HUES6 (cell line): ENCODE measurements around the gene UVRAG.

ENCODE experiments used
- H3K27ac ChIP-seq: 2 replicates; pipeline ENCODE4 v1.7.0; 2013; ENCODE audit warnings: low read depth, mild to moderate bottlenecking, low read length, inconsistent platforms
- H3K27me3 ChIP-seq: 2 replicates; pipeline ENCODE4 v1.6.1; 2013; ENCODE audit warnings: low read length; ENCODE audit not compliant: control insufficient read depth, insufficient read depth
- H3K36me3 ChIP-seq: 2 replicates; pipeline ENCODE4 v1.6.1; 2013; ENCODE audit warnings: low read length; ENCODE audit not compliant: control insufficient read depth, insufficient read depth
- H3K4me1 ChIP-seq: 2 replicates; pipeline ENCODE4 v1.6.1; 2013; ENCODE audit warnings: low read length; ENCODE audit not compliant: control insufficient read depth, insufficient read depth
- H3K4me3 ChIP-seq: 2 replicates; pipeline ENCODE4 v1.5.1; 2013; ENCODE audit warnings: low read depth, low read length
- H3K9ac ChIP-seq: one replicate; pipeline ENCODE4 v1.6.1; 2013; ENCODE audit warnings: mild to moderate bottlenecking, low read length
- H3K9me3 ChIP-seq: 2 replicates; pipeline ENCODE4 v1.6.1; 2013; ENCODE audit warnings: low read depth, low read length; ENCODE audit not compliant: control insufficient read depth, insufficient read depth

The UVRAG gene

DNA sequence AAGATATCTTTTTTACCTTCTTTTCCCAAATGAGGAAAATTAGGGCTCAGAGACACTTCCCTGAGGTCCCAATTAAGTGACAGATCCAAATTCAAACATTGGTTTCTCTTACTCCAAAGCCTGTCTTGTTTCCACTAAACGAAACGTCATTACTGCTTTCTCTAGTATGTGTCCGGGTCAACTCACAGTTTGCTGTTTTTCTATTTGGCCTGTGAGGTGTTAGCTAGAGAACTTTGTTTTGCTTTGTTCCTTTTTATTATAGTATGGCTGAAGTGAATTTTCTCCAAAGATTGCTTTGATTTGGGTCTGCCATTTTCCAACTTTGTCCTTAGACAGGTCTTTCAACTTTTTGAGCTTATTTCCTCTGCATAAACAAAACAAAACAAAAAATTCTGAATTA lies 179.6 kb downstream of the UVRAG start:
- no peak overlapping the region for H3K4me3 ChIP-seq
- H3K27me3 ChIP-seq = no peaks in the 10 kb centered on the region
- no peaks in the 10 kb centered on the region for H3K4me1 ChIP-seq
- no peak overlapping the region for H3K9ac ChIP-seq
- peaks cover 2% of the 10 kb centered on the region; the same call in 1 of the 2 replicates for H3K36me3 ChIP-seq
- H3K9me3 ChIP-seq = no peaks in the 10 kb centered on the region
- H3K27ac ChIP-seq = no peak overlapping the region

DNA sequence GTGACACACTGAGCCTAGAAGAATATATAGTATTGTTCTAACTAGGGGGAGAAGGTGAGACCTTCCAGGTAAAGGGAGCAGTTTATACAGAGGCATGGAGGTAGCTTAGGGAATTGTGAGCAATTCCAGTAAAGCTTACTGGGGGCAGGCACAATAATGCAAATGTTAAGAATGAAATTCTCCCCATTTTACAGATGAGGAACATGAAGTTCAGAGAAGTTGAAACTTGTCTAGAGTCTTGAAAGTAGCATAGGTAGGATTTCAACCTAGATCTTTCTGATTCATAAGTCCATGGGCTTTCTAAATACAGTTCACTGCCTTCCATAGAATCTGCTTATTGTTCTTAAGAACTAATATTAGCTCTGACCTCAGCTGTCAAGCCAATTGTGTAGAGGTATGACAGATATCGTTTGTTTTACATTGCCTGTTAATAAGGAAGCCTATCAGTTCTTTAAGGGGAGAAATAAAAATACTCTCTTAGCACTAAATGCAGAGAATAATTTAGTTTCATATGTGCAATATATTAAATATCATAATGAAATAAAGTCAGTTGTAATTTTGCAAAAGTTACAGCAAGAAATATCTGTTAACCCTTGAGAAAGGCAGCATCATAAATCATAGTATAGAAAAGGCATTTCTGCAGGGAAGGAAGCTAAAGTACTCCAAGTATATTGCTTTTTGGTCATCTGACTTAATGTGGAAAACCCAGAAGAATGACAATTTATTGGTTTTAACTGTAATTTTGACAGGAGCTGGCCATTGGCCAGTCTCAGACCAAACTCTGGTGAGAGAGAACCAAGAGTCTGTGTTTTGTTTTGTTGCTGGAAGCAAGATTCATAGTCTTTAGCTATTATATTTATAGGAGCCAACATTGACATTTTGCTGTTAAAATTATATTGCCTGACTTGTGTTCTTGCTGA lies 181.8 kb downstream of the UVRAG start:
- no peak overlapping the region for H3K27ac ChIP-seq
- no peaks in the 10 kb centered on the region for H3K27me3 ChIP-seq

DNA sequence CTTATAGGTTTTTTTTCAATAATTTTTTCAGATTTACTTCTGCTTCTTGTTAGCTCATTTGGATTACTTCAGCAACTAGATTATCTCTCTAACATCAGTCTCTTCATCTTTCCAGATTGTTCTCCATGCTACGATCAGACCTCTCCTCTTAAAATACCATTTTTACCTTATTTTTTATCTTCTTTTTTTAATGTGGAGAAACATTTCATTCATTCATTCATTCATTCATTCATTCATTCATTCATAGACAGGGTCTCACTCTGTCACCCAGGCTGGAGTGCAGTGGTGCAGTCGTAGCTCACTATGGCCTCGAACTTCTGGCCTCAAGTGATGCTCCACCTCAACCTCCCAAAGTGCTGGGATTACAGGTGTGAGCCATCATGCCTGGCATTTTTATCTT lies 189.4 kb downstream of the UVRAG start:
- no peak overlapping the region for H3K4me3 ChIP-seq
- H3K27me3 ChIP-seq = no peaks in the 10 kb centered on the region
- no peak overlapping the region for H3K27ac ChIP-seq
- no peaks in the 10 kb centered on the region for H3K9me3 ChIP-seq
- H3K4me1 ChIP-seq = no peaks in the 10 kb centered on the region
- no peak overlapping the region for H3K9ac ChIP-seq
- H3K36me3 ChIP-seq = peaks cover 58% of the 10 kb centered on the region

More for the DNA sequence above, 181.8 kb downstream of the UVRAG start:
- H3K9me3 ChIP-seq = no peaks in the 10 kb centered on the region
- H3K4me1 ChIP-seq = no peaks in the 10 kb centered on the region
- H3K36me3 ChIP-seq = peaks cover 13% of the 10 kb centered on the region
- no peak overlapping the region for H3K9ac ChIP-seq
- H3K4me3 ChIP-seq = no peak overlapping the region

DNA sequence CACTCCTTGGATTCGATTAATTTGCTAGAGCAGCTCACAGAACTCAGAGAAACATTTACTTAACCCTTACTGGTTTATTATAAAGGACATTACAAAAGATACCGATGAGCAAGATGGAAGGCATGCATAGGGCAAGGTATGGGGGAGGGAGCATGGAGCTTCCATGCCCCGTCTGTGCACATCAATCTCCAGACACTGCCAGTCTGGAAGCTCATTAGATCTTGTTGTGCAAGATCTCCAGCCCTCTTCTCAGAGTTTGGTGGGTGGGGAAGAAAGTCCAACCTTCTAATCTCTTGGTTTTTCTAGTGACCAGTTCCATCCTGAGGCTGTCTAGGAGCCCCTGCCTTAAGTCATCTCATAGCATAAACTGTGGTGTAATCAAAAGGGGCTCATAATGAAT lies 190.7 kb downstream of the UVRAG start:
- Histone ChIP-seq H3K27ac (no peak overlapping the region), H3K4me1 (no peaks in the 10 kb centered on the region), H3K4me3 (no peak overlapping the region), H3K27me3 (no peaks in the 10 kb centered on the region), H3K36me3 (peaks cover 57% of the 10 kb centered on the region), H3K9ac (no peak overlapping the region), H3K9me3 (no peaks in the 10 kb centered on the region)

DNA sequence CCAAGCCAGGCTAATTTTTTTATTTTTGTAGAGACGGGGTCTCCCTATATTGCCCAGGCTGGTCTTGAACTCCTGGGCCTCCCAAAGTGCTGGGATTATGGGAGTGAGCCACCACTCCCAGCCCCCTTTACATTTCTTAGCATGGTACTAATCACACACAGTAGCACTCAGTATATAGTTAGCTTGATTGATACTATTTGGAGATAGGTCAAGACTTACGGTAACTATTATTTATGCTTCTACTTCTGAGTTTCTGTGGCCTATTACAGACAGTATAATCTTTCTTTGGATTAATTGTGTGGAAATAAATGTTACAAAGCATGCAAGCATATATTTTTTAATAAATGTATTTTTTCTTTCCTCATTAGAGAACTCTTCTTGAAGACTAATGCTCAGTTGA lies 192.2 kb downstream of the UVRAG start:
- Histone ChIP-seq H3K4me1 (no peaks in the 10 kb centered on the region), H3K9me3 (no peaks in the 10 kb centered on the region), H3K27me3 (no peaks in the 10 kb centered on the region), H3K9ac (no peak overlapping the region), H3K27ac (no peak overlapping the region), H3K36me3 (peaks cover 53% of the 10 kb centered on the region), H3K4me3 (no peak overlapping the region)

DNA sequence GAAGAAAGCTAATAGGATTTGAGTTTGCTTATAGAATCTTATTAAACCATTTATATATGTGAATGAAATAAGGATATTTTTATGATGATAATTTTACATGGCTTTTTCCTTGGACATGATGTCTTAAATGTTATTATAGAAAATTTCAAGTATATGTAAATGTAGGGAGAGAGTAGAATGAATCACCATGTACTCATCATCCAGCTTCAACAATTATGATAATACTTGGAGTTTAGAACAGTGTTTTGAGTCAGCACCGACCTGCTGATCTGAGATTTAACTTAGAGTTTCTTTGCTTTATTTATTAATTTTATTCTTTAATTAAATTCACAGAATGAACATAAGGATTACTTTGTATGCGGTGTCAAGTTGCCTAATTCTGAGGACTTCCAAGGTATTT lies 193.5 kb downstream of the UVRAG start:
- no peaks in the 10 kb centered on the region for H3K9me3 ChIP-seq
- no peaks in the 10 kb centered on the region for H3K4me1 ChIP-seq
- H3K27me3 ChIP-seq = no peaks in the 10 kb centered on the region
- H3K27ac ChIP-seq = no peak overlapping the region
- H3K36me3 ChIP-seq = peaks cover 55% of the 10 kb centered on the region
- H3K4me3 ChIP-seq = no peak overlapping the region
- no peak overlapping the region for H3K9ac ChIP-seq

DNA sequence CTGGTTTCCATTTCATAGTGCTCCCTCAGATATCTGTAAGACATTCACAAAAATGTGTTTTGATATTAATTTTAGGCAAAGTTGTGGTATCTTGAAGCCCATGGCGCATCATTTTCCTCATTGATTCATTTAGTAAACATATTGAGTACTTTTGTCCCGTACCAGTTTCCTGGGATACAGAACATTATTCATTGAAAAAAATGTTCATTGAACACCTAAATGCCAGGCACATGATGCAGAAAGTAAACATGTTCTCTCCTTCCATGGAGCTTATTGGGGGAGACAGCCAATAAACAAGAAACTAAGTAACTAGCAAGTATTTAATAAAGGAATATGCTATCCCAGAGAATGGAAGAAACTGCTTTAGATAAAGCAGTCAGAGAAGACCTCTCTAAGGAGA lies 195.0 kb downstream of the UVRAG start:
- H3K4me1 ChIP-seq = no peaks in the 10 kb centered on the region
- H3K27me3 ChIP-seq = no peaks in the 10 kb centered on the region
- H3K9ac ChIP-seq = no peak overlapping the region
- H3K36me3 ChIP-seq = peaks cover 39% of the 10 kb centered on the region
- no peak overlapping the region for H3K27ac ChIP-seq
- no peak overlapping the region for H3K4me3 ChIP-seq
- no peaks in the 10 kb centered on the region for H3K9me3 ChIP-seq

DNA sequence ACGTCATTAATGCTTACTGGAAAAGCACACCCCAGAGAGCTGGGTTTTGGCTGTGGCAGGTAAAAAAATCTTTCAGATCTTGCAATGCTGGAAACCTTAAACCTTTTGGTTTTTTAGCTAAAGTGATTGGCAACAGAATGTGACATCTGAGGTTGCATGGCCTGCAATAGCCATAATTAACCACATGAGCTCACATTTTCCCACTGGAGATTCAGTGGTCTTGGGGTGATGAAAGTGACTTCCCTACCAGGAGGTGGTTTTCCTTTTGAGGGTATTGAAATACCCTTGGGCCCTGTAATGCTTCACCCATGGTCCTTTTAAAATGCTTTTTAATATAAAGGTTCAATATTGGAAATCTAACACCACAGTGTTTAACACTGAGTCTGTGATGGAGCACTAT lies 198.5 kb downstream of the UVRAG start:
- Histone ChIP-seq H3K27me3 (no peaks in the 10 kb centered on the region), H3K9me3 (no peaks in the 10 kb centered on the region), H3K36me3 (peaks cover 31% of the 10 kb centered on the region), H3K4me1 (no peaks in the 10 kb centered on the region), H3K27ac (no peak overlapping the region), H3K4me3 (no peak overlapping the region), H3K9ac (no peak overlapping the region)

DNA sequence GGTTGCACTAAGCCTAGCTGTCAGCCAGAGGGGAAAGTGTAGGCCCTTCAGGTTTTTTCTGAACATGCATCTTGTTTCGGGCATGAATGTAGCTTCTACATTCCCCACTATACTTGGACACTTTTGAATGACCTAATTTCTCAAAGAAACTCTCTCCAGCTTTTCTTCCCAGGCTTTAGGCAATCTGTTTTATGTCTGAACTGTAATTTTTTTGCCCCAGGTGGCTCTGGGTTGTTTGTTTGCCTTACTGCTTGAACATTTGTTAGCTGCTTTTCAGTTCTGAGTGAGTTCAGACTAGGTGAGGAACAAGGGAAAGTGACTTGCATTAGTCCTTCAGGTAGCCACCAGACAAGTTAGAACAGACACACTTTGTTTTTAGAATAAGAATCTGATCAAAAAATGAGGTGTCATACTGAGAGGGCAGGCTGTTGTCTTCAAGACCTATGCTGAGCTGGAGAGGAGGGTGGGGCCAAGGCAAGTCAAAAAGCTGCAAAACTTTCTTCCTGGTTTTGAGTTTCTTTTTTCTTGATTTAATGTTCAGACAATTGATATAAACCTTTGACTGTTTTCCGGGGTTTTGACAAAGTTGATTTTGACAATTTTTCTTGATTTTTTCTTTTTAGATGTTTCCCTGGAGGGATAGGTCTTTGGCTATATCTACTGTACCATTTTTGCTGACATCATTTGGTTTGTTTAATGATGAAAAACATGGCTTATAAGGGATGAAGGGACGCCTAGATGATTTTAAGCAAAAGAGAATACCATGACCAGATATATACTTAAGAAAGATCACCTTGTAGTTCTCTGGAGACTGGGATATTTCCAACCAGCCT lies 208.4 kb downstream of the UVRAG start:
- no peaks in the 10 kb centered on the region for H3K9me3 ChIP-seq
- no peaks in the 10 kb centered on the region for H3K27me3 ChIP-seq
- no peak overlapping the region for H3K9ac ChIP-seq
- H3K4me3 ChIP-seq = no peak overlapping the region
- H3K36me3 ChIP-seq = peaks cover 11% of the 10 kb centered on the region
- no peaks in the 10 kb centered on the region for H3K4me1 ChIP-seq
- H3K27ac ChIP-seq = 0 out of 2 replicates have a peak overlapping the region, but pooled peaks have one; percentile 21

DNA sequence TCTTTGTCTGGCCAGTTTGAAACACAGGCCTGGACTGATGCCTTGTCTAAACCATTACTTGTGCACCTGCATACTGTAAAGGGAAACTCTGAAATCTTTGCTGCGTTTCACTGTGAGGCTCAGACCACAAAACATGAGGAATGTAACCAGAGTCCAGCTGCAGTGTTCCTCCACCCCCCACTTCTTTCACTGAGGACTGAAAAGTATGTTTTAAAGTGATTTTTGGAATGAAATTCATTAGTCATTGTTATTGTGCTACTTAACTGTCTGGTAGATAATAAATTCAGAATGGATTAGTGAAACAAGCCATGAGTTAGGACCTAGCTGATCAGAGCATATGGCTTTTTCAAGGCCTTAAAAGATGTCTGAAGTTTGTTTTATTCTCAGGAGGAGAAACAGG lies 210.1 kb downstream of the UVRAG start:
- H3K4me3 ChIP-seq = no peak overlapping the region
- H3K9me3 ChIP-seq = no peaks in the 10 kb centered on the region
- H3K4me1 ChIP-seq = no peaks in the 10 kb centered on the region; the same call in 1 of the 2 replicates
- H3K9ac ChIP-seq = no peak overlapping the region
- no peak overlapping the region for H3K27ac ChIP-seq
- peaks cover 1% of the 10 kb centered on the region for H3K36me3 ChIP-seq
- H3K27me3 ChIP-seq = no peaks in the 10 kb centered on the region

DNA sequence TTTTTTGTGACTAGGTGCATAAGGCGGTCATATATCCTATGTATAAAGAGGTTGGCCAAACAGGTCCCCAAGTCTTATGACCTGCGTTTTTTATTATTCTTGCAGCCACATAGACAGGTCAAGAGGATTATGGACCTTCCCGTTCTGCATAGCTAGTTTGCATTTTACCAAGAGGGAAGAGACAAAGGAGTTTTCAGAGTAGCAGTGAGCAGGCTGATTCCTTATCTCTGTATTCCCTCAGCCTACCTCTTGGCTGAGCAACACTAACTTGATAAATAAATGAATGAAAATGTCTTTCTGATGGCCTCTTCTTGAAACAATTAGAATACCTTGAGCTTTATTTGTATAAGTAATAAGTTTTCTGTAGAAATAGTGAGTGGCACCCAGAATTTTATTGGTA lies 210.8 kb downstream of the UVRAG start:
- Histone ChIP-seq H3K27ac (no peak overlapping the region), H3K4me3 (no peak overlapping the region), H3K9ac (no peak overlapping the region), H3K36me3 (no peaks in the 10 kb centered on the region), H3K4me1 (peaks cover 7% of the 10 kb centered on the region), H3K9me3 (no peaks in the 10 kb centered on the region), H3K27me3 (no peaks in the 10 kb centered on the region)
